PC-9 (cell line): ENCODE data around the gene SPA17. TPM values are rescaled to one million over a fixed set of nuclear protein-coding genes. Genes with fewer than 3 reads are reported as not detected.

ENCODE experiments used
- BruUV-seq: library from RNA; stranded (reverse); fragments of 400-500 nt; replicated peaks from 2 replicates; lab custom pipeline; 2021; lab: Mats Ljungman, UMichigan
- CTCF ChIA-PET: fragments of 300-600 bp; sonication (Branson Sonifier 250); formaldehyde crosslinking; loops from one replicate; lab custom pipeline; 2022; ENCODE audit warnings: antibody characterized with exemption; lab: Charles Lee
- POLR2A ChIA-PET: fragments of 300-600 bp; sonication (Branson Sonifier 250); formaldehyde crosslinking; loops from one replicate; lab custom pipeline; 2022; ENCODE audit warnings: antibody characterized with exemption; ENCODE audit not compliant: unreplicated experiment; lab: Charles Lee
- DNase-seq, 2 experiments: peaks; one replicate each; pipeline versions ENCODE4 v3.0.0 to v3.0.0-alpha.2; 2015 to 2022; ENCODE audit warnings: mixed read lengths in 1 of 2
- H2AFZ ChIP-seq: fragments of 200-600 bp; sonication (generic); 2 replicates; pipeline ENCODE4 v1.8.1; 2017; ENCODE audit warnings: antibody characterized with exemption
- H3F3A ChIP-seq: fragments of 200-600 bp; sonication (generic); 2 replicates; pipeline ENCODE4 v1.8.1; 2017; ENCODE audit warnings: antibody characterized with exemption, mild to moderate bottlenecking, low read depth; ENCODE audit not compliant: insufficient read depth
- H3K27ac ChIP-seq: fragments of 200-600 bp; sonication (generic); 2 replicates; pipeline ENCODE4 v1.6.1; 2016; ENCODE audit warnings: mixed run types
- H3K27me3 ChIP-seq: fragments of 200-600 bp; sonication (generic); 2 replicates; pipeline ENCODE4 v1.6.1; 2016; ENCODE audit warnings: low read depth, mixed run types; ENCODE audit not compliant: insufficient read depth
- H3K36me3 ChIP-seq: fragments of 200-600 bp; sonication (generic); 2 replicates; pipeline ENCODE4 v1.6.1; 2016; ENCODE audit warnings: low read depth, mixed run types
- H3K4me1 ChIP-seq: fragments of 200-600 bp; sonication (generic); replicated peaks from 2 replicates; pipeline ENCODE4 v1.6.1; 2016; ENCODE audit warnings: mixed run types; ENCODE audit not compliant: insufficient read depth
- H3K4me2 ChIP-seq: fragments of 200-600 bp; sonication (generic); 2 replicates; pipeline ENCODE4 v1.6.1; 2017; ENCODE audit warnings: mixed run types
- H3K4me3 ChIP-seq: fragments of 200-600 bp; sonication (generic); 2 replicates; pipeline ENCODE4 v1.6.1; 2016; ENCODE audit warnings: mixed run types
- H3K79me2 ChIP-seq: fragments of 200-600 bp; sonication (generic); 2 replicates; pipeline ENCODE4 v1.6.1; 2017; ENCODE audit warnings: low read depth, mixed run types
- H3K9me2 ChIP-seq: fragments of 200-600 bp; sonication (generic); 2 replicates; pipeline ENCODE4 v1.8.1; 2017; ENCODE audit warnings: mild to moderate bottlenecking; ENCODE audit not compliant: insufficient read depth
- H3K9me3 ChIP-seq: fragments of 200-600 bp; sonication (generic); 2 replicates; pipeline ENCODE4 v1.8.1; 2016; ENCODE audit warnings: low read depth; ENCODE audit not compliant: insufficient read depth
- H4K20me1 ChIP-seq: fragments of 200-600 bp; sonication (generic); 2 replicates; pipeline ENCODE4 v1.8.1; 2017; ENCODE audit not compliant: insufficient read depth
- CTCF ChIP-seq: fragments of 200-600 bp; sonication (generic); conservative IDR thresholded peaks from 2 replicates; pipeline ENCODE4 v1.6.1; 2017; ENCODE audit warnings: mixed run types, antibody characterized with exemption, mild to moderate bottlenecking, moderate library complexity
- EZH2 ChIP-seq: fragments of 200-600 bp; sonication (generic); IDR thresholded peaks from 2 replicates; pipeline ENCODE4 v1.8.0; 2017; ENCODE audit warnings: antibody characterized with exemption, low read depth
- intact Hi-C: fragments of 100-400 bp; cut with micrococcal nuclease; formaldehyde crosslinking; loops from one replicate; pipeline ENCODE4 v1.10.0; 2022; ENCODE audit not compliant: unreplicated experiment
- total RNA-seq: library from RNA; stranded (reverse); gene quantifications from 2 replicates; pipeline ENCODE4 v1.2.3, GENCODE V29; 2021

SPA17 gene
- total RNA-seq, 1 experiment from 2014 or later, result 15.7 TPM

- peaks cover 74% of the 10 kb centered on the region for H3K27me3 ChIP-seq
- H3K79me2 ChIP-seq, result no peaks in the 10 kb centered on the region
- intact Hi-C loops, result no loop called here
- no peaks in the 10 kb centered on the region for H3K9me3 ChIP-seq
- H3K4me2 ChIP-seq, result no peak overlapping the region
- no peaks in the 10 kb centered on the region for H3K36me3 ChIP-seq
- ChIA-PET POLR2A (no interaction called here), CTCF (no interaction called here)
- BruUV-seq, result no TSS peak
- no peak overlapping the region for H3K4me3 ChIP-seq
- DNase-seq, result no peak
- H4K20me1 ChIP-seq, result no peaks in the 10 kb centered on the region
- no peak for TF ChIP-seq CTCF
- no peak overlapping the region for H3K27ac ChIP-seq
- no peaks in the 10 kb centered on the region for H3F3A ChIP-seq
- no peaks in the 10 kb centered on the region for H3K4me1 ChIP-seq
- H3K9me2 ChIP-seq, result no peaks in the 10 kb centered on the region
- H2AFZ ChIP-seq, result no peak overlapping the region
These were observed 48.5 kb downstream of the SPA17 start for GRCh38 chr11:124722176-124722575.

GRCh38 chr11:124724979-124725718 lies 51.4 kb downstream of the SPA17 start:
- Histone ChIP-seq H3K4me2 (no peak overlapping the region), H3F3A (no peaks in the 10 kb centered on the region), H4K20me1 (no peaks in the 10 kb centered on the region), H3K9me2 (no peaks in the 10 kb centered on the region), H3K4me3 (no peak overlapping the region), H3K4me1 (no peaks in the 10 kb centered on the region), H3K27me3 (peaks cover 47% of the 10 kb centered on the region), H3K27ac (no peak overlapping the region), H3K9me3 (no peaks in the 10 kb centered on the region), H3K36me3 (no peaks in the 10 kb centered on the region), H3K79me2 (no peaks in the 10 kb centered on the region), H2AFZ (no peak overlapping the region)
- ChIA-PET CTCF (no interaction called here), POLR2A (no interaction called here)
- intact Hi-C loops, result no loop called here
- TF ChIP-seq EZH2 (no peak), CTCF (no peak)
- no peak for DNase-seq
- BruUV-seq, result no TSS peak

GRCh38 chr11:124725719-124726105 lies 52.0 kb downstream of the SPA17 start:
- POLR2A ChIA-PET, result no interaction called here
- no peak for TF ChIP-seq EZH2
- TF ChIP-seq CTCF, result no peak
- no peaks in the 10 kb centered on the region for H3K4me1 ChIP-seq
- no peak overlapping the region for H3K4me3 ChIP-seq
- H3K36me3 ChIP-seq, result no peaks in the 10 kb centered on the region
- no peaks in the 10 kb centered on the region for H3F3A ChIP-seq
- no peak overlapping the region for H3K27ac ChIP-seq
- DNase-seq, result no peak
- intact Hi-C loops, result no loop called here
- H4K20me1 ChIP-seq, result no peaks in the 10 kb centered on the region
- H3K79me2 ChIP-seq, result no peaks in the 10 kb centered on the region
- CTCF ChIA-PET, result no interaction called here
- H3K9me3 ChIP-seq, result no peaks in the 10 kb centered on the region
- BruUV-seq, result no TSS peak
- no peak overlapping the region for H3K4me2 ChIP-seq
- peaks cover 42% of the 10 kb centered on the region for H3K27me3 ChIP-seq
- no peaks in the 10 kb centered on the region for H3K9me2 ChIP-seq
- no peak overlapping the region for H2AFZ ChIP-seq
